ENCODE data around the gene TRIM40. TPM values are rescaled to one million over a fixed set of nuclear protein-coding genes. Genes with fewer than 3 reads are reported as not detected.

TRIM40 gene
- total and polyA plus RNA-seq, 2 of the 13 experiments (the other 11 are each of a cell fraction or from before 2014, with no cell fraction given) = 0.58 TPM; not detected in 1

DNA sequence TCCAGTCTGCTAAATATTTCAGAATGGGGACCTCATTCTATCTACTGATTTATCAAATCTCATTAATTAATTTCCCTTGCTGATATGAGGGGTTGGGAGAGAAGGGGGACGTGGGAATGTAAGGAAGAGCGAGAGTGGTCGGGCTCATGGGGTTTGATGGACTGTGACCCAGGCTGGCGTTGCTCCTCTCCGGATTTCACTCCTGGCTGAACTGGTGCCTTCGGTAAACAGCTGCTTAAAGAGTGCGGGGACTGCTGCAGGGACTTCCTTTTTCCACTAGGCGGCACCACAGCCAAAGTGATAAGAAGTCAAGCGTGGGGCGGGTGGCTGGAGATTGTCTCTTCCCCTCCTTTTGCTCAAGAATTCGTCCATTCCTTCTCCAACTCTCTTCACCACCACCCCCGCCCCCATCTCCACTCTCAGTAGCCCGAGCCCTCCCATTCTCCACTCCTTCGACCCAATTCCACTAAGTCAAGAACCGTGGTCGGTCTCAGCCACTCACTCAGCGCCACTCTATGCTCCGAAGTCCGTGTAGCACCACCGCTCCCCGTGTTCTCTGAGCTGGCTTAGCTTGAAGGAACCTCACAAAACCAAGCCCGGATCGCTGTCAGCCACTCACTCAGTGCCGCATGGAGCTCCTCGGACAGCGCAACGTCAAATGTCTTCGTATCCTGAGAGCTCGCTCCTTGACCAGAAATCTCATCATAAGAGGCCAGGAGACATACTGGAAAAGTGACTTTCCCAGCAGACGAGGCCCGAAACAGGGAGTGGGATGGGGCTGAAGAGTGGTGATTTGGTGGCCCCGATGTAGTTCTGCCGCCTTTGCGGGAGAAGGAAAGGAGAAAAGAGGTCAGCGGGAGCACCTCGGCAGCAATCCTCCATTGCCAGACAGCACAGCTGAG lies 32.7 kb upstream of the TRIM40 start (continued):
- TF ChIP-seq, protein P1, sequence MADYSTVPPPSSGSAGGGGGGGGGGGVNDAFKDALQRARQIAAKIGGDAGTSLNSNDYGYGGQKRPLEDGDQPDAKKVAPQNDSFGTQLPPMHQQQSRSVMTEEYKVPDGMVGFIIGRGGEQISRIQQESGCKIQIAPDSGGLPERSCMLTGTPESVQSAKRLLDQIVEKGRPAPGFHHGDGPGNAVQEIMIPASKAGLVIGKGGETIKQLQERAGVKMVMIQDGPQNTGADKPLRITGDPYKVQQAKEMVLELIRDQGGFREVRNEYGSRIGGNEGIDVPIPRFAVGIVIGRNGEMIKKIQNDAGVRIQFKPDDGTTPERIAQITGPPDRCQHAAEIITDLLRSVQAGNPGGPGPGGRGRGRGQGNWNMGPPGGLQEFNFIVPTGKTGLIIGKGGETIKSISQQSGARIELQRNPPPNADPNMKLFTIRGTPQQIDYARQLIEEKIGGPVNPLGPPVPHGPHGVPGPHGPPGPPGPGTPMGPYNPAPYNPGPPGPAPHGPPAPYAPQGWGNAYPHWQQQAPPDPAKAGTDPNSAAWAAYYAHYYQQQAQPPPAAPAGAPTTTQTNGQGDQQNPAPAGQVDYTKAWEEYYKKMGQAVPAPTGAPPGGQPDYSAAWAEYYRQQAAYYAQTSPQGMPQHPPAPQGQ (CRISPR knock-in tag; IDR thresholded peaks at IDR 0.05; ENCODE audit: borderline replicate concordance) = no peak
- TF ChIP-seq, protein P2, sequence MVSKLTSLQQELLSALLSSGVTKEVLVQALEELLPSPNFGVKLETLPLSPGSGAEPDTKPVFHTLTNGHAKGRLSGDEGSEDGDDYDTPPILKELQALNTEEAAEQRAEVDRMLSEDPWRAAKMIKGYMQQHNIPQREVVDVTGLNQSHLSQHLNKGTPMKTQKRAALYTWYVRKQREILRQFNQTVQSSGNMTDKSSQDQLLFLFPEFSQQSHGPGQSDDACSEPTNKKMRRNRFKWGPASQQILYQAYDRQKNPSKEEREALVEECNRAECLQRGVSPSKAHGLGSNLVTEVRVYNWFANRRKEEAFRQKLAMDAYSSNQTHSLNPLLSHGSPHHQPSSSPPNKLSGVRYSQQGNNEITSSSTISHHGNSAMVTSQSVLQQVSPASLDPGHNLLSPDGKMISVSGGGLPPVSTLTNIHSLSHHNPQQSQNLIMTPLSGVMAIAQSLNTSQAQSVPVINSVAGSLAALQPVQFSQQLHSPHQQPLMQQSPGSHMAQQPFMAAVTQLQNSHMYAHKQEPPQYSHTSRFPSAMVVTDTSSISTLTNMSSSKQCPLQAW (CRISPR knock-in tag; IDR thresholded peaks at IDR 0.05) = no peak; the same call in 1 of the 2 replicates
- TF ChIP-seq RORA (CRISPR knock-in tag; IDR thresholded peaks at IDR 0.05) (no peak), KDM5B (CRISPR knock-in tag; IDR thresholded peaks at IDR 0.05; ENCODE audit: borderline replicate concordance) (peak; percentile 63; the same call in 1 of the 2 replicates)

DNA sequence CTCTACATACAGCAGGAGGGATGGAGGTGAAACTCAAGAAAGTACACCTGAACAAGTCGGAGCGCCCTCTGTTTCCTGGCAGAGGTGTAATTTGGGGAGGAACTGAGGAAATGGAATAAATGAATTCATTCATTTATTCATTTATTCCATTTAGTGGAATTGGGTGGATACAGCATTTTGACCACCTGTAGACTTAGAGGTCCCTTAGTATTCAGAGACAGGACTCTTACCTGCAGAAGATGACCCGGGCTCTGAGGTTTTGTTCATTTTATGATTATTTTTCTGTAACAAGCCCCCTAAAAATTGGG lies 32.1 kb upstream of the TRIM40 start:
- H3K36me3 ChIP-seq (replicated peaks in 1 of 2; ENCODE audit: control insufficient read depth in 1 of 2, insufficient read depth in 2 of 2, low read length in 2 of 2) = no peaks in the 10 kb centered on the region
- ChIA-PET CTCF (ENCODE audit: low intra/inter-chr PET ratio, low total read pairs) (interaction anchor here (0.8 to 6.0 kb wide), 5 partner anchors 27 to 115 kb away, joined by 3 to 140 read pairs (median 4); no protein-coding TSS in a partner anchor), POLR2A (interaction anchor here (1.1 to 3.1 kb wide), 11 partner anchors 9 to 110 kb away, joined by 3 to 43 read pairs (median 9); partner anchors contain the start of genes POLR1H, PPP1R11, TRIM15 and TRIM26)
- H3K9ac ChIP-seq (ENCODE audit: insufficient read depth, low read depth, low read length) = no peak overlapping the region
- H4K20me1 ChIP-seq (ENCODE audit: insufficient read depth, low read length) = no peaks in the 10 kb centered on the region
- 81% methylated on average over 3 of the region's 3 CpGs for WGBS (ENCODE audit: low lambda C conversion rate)
- H3K27ac ChIP-seq (ENCODE audit: extremely low read length, insufficient read depth, low read length) = no peak overlapping the region
- TF ChIP-seq, protein P3, sequence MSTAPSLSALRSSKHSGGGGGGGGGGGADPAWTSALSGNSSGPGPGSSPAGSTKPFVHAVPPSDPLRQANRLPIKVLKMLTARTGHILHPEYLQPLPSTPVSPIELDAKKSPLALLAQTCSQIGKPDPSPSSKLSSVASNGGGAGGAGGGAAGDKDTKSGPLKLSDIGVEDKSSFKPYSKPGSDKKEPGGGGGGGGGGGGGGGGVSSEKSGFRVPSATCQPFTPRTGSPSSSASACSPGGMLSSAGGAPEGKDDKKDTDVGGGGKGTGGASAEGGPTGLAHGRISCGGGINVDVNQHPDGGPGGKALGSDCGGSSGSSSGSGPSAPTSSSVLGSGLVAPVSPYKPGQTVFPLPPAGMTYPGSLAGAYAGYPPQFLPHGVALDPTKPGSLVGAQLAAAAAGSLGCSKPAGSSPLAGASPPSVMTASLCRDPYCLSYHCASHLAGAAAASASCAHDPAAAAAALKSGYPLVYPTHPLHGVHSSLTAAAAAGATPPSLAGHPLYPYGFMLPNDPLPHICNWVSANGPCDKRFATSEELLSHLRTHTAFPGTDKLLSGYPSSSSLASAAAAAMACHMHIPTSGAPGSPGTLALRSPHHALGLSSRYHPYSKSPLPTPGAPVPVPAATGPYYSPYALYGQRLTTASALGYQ (CRISPR knock-in tag; IDR thresholded peaks at IDR 0.05) = no peak
- TF ChIP-seq BRCA1 (CRISPR knock-in tag; IDR thresholded peaks at IDR 0.05) (no peak), SMAD1 (CRISPR knock-in tag; IDR thresholded peaks at IDR 0.05; ENCODE audit: borderline replicate concordance, low read depth) (no peak), ZNF598 (CRISPR knock-in tag; IDR thresholded peaks at IDR 0.05; ENCODE audit: borderline replicate concordance) (no peak), MIER2 (CRISPR knock-in tag; IDR thresholded peaks at IDR 0.05) (no peak), SCMH1 (CRISPR knock-in tag; IDR thresholded peaks at IDR 0.05; ENCODE audit: borderline replicate concordance) (no peak), ZNF24 (IDR thresholded peaks at IDR 0.05) (peak; percentile 55; the same call in 1 of the 2 replicates)
- peaks cover 50% of the 10 kb centered on the region for H3K4me1 ChIP-seq (ENCODE audit: insufficient read depth, low read length)
- no peaks in the 10 kb centered on the region; a peak in 1 of 5 replicates for H3K27me3 ChIP-seq (ENCODE audit: control insufficient read depth in 1 of 2, insufficient read depth in 2 of 2, low read length in 2 of 2)
- H3K4me2 ChIP-seq (ENCODE audit: low read depth, low read length) = peak overlapping the region; percentile 96
- H3K79me2 ChIP-seq (ENCODE audit: insufficient read depth, low read length) = peaks cover 9% of the 10 kb centered on the region
- BruUV-seq (replicated peaks) = no TSS peak
- H2AFZ ChIP-seq (ENCODE audit: low read length) = no peak overlapping the region
- H3K4me3 ChIP-seq (replicated peaks in 1 of 3; ENCODE audit: insufficient read depth in 1 of 3, low read depth in 2 of 3, low read length in 3 of 3) = peak overlapping the region in 1 of 3 experiments; percentile 77; a peak in 2 of 6 replicates
- FAIRE-seq (no peak), DNase-seq (ENCODE audit: low spot score) (no peak), ATAC-seq (no peak)
- intact Hi-C loops (cut with micrococcal nuclease; ENCODE audit: unreplicated experiment) = loop anchor here (1.0 to 2.0 kb wide), 6 partner anchors 27 to 162 kb away; partner anchors contain the start of genes HLA-A, POLR1H, PPP1R11 and TRIM15
- in situ Hi-C loops (cut with HindIII; ENCODE audit: extremely low pct_ligation_motif_present, low pct_unique_long_range_greater_than_20kb) = loop anchor here (5.0 kb wide), 1 partner anchor 68 kb away; no protein-coding TSS in a partner anchor
- no peaks in the 10 kb centered on the region for H3K9me3 ChIP-seq (ENCODE audit: low read length)

All from HepG2 (cell line).